Measurements from ENCODE around the gene SRGAP1. TPM values are rescaled to one million over a fixed set of nuclear protein-coding genes. Genes with fewer than 3 reads are reported as not detected.
A peak's percentile ranks its signal among the peaks of the same experiment; 100 is the strongest.

Gene SRGAP1
- total and polyA plus RNA-seq, 2 of the 13 experiments (the other 11 are each of a cell fraction or from before 2014, with no cell fraction given): 1.6 to 3.4 TPM

DNA sequence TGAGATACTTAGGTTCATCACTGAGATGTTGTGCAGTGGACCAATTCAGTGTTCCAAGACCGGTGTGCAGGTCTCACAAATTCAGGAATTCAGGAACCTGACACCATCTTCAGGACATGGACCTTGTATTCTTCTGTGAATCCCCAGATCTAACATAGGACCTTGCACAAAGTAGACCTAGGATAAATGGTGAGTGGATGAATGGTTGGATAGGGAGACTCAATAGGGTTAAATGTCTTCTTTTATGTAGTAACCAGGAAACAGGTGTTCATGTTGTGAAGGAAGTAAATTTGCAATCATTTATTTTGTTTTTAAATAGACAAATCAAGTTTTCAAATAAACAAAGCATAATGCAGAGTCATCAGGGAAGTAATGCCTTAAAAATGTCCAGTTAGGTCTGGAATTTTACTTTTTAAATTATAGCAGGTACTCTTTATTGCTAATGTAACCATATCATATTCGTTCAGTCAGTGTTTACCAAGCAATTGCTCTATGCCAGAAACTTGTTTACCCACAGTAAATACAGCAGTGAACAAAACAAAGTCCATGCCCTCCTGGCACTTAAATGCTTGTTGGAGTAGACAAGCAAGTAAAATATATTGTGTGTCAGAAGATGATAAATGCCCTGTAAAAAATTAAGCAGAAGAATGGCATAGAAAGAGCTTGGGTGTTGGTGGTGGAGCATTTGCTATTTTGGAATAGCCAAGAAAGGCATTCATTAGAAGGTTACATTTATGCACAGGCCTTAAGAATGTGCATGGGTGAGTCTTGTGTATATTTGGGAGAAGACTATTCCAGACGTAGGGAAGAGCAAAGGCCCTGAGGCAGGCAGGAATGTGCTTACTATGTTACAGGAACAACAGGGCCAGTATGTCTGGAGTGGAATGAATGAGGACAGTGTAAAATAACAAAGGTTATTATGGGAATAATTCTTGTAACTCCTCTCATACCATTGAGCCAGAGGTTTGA is 38.5 kb upstream of the SRGAP1 start:
- Histone ChIP-seq H3K27ac (ENCODE audit: extremely low read length, insufficient read depth, low read length) (peak overlapping the region; percentile 13), H3K9me3 (ENCODE audit: low read length) (no peaks in the 10 kb centered on the region), H3K4me3 (replicated peaks in 1 of 3; ENCODE audit: insufficient read depth in 1 of 3, low read depth in 2 of 3, low read length in 3 of 3) (no peak overlapping the region), H3K79me2 (ENCODE audit: insufficient read depth, low read length) (no peaks in the 10 kb centered on the region), H3K4me1 (ENCODE audit: insufficient read depth, low read length) (peaks cover 30% of the 10 kb centered on the region), H3K36me3 (replicated peaks in 1 of 2; ENCODE audit: control insufficient read depth in 1 of 2, insufficient read depth in 2 of 2, low read length in 2 of 2) (peaks cover 0 to 2% of the 10 kb centered on the region in 2 experiments; a peak in 3 of 5 replicates), H3K4me2 (ENCODE audit: low read depth, low read length) (no peak overlapping the region), H4K20me1 (ENCODE audit: insufficient read depth, low read length) (no peaks in the 10 kb centered on the region), H3K27me3 (ENCODE audit: control insufficient read depth in 1 of 2, insufficient read depth in 2 of 2, low read length in 2 of 2) (no peaks in the 10 kb centered on the region), H3K9ac (ENCODE audit: insufficient read depth, low read depth, low read length) (no peak overlapping the region), H2AFZ (ENCODE audit: low read length) (no peak overlapping the region)
- WGBS (ENCODE audit: low lambda C conversion rate): 43% methylated on average over 3 of the region's 3 CpGs
- in situ Hi-C loops (cut with HindIII; ENCODE audit: extremely low pct_ligation_motif_present, low pct_unique_long_range_greater_than_20kb) (loop anchor here (10.0 to 25.0 kb wide), 2 partner anchors 144 to 381 kb away; partner anchors contain the start of gene DPY19L2), intact Hi-C loops (cut with micrococcal nuclease; ENCODE audit: unreplicated experiment) (no loop called here)
- DNase-seq (ENCODE audit: low spot score) (peak; percentile 59), FAIRE-seq (peak; percentile 59), ATAC-seq (peak; percentile 91)
- BruUV-seq (replicated peaks): no TSS peak
- ChIA-PET CTCF (ENCODE audit: low intra/inter-chr PET ratio, low total read pairs) (no interaction called here), POLR2A (no interaction called here)
- TF ChIP-seq ZNF296 (CRISPR knock-in tag; conservative IDR thresholded peaks at IDR 0.05) (no peak), JUND (CRISPR knock-in tag; IDR thresholded peaks at IDR 0.05) (no peak), SOX5 (CRISPR knock-in tag; IDR thresholded peaks at IDR 0.05; ENCODE audit: borderline replicate concordance) (peak; percentile 18; the same call in 1 of the 2 replicates), ZNF10 (CRISPR knock-in tag; IDR thresholded peaks at IDR 0.05; ENCODE audit: borderline replicate concordance, low read depth) (no peak), ZNF652 (CRISPR knock-in tag; IDR thresholded peaks at IDR 0.05; ENCODE audit: borderline replicate concordance, low read depth) (0 out of 2 replicates have a peak, but pooled peaks have one; percentile 14), ZNF350 (CRISPR knock-in tag; IDR thresholded peaks at IDR 0.05; ENCODE audit: borderline replicate concordance, low read depth) (no peak), EP300 (IDR thresholded peaks at IDR 0.05; ENCODE audit: low read depth in 2 of 2, low read length in 2 of 2) (peak in 1 of 2 experiments; percentile 42; a peak in 1 of 4 replicates), EP300 (CRISPR knock-in tag; IDR thresholded peaks at IDR 0.05; ENCODE audit: borderline replicate concordance) (no peak), RARA (CRISPR knock-in tag; IDR thresholded peaks at IDR 0.05) (peak; percentile 30; the same call in 1 of the 2 replicates), ZNF205 (CRISPR knock-in tag; IDR thresholded peaks at IDR 0.05) (no peak), ZNF333 (CRISPR knock-in tag; IDR thresholded peaks at IDR 0.05; ENCODE audit: borderline replicate concordance) (no peak), NR2F2 (IDR thresholded peaks at IDR 0.05; ENCODE audit: borderline replicate concordance, low read depth) (peak; percentile 20; the same call in 1 of the 2 replicates), FOXA3 (CRISPR knock-in tag; IDR thresholded peaks at IDR 0.05) (peak; percentile 86), BHLHE40 (IDR thresholded peaks at IDR 0.05; ENCODE audit: low read length) (no peak), HDAC2 (CRISPR knock-in tag; IDR thresholded peaks at IDR 0.05) (peak; percentile 11; the same call in 1 of the 2 replicates), XRCC5 (optimal IDR thresholded peaks at IDR 0.05; ENCODE audit: low read length) (no peak)
- TF ChIP-seq, protein P1, sequence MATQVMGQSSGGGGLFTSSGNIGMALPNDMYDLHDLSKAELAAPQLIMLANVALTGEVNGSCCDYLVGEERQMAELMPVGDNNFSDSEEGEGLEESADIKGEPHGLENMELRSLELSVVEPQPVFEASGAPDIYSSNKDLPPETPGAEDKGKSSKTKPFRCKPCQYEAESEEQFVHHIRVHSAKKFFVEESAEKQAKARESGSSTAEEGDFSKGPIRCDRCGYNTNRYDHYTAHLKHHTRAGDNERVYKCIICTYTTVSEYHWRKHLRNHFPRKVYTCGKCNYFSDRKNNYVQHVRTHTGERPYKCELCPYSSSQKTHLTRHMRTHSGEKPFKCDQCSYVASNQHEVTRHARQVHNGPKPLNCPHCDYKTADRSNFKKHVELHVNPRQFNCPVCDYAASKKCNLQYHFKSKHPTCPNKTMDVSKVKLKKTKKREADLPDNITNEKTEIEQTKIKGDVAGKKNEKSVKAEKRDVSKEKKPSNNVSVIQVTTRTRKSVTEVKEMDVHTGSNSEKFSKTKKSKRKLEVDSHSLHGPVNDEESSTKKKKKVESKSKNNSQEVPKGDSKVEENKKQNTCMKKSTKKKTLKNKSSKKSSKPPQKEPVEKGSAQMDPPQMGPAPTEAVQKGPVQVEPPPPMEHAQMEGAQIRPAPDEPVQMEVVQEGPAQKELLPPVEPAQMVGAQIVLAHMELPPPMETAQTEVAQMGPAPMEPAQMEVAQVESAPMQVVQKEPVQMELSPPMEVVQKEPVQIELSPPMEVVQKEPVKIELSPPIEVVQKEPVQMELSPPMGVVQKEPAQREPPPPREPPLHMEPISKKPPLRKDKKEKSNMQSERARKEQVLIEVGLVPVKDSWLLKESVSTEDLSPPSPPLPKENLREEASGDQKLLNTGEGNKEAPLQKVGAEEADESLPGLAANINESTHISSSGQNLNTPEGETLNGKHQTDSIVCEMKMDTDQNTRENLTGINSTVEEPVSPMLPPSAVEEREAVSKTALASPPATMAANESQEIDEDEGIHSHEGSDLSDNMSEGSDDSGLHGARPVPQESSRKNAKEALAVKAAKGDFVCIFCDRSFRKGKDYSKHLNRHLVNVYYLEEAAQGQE (IDR thresholded peaks at IDR 0.05; ENCODE audit: borderline replicate concordance in 1 of 2, low read depth in 1 of 2, low read length in 2 of 2): no peak
